Dedifferentiated amniotic fluid mesenchymal stem cell (primary cell): Measurements from ENCODE around the gene NAT8L.

Source experiments
- DNase-seq: peaks from one replicate; pipeline ENCODE4 v3.0.0-alpha.2; 2016; ENCODE audit errors: extremely low spot score

Gene NAT8L

DNA sequence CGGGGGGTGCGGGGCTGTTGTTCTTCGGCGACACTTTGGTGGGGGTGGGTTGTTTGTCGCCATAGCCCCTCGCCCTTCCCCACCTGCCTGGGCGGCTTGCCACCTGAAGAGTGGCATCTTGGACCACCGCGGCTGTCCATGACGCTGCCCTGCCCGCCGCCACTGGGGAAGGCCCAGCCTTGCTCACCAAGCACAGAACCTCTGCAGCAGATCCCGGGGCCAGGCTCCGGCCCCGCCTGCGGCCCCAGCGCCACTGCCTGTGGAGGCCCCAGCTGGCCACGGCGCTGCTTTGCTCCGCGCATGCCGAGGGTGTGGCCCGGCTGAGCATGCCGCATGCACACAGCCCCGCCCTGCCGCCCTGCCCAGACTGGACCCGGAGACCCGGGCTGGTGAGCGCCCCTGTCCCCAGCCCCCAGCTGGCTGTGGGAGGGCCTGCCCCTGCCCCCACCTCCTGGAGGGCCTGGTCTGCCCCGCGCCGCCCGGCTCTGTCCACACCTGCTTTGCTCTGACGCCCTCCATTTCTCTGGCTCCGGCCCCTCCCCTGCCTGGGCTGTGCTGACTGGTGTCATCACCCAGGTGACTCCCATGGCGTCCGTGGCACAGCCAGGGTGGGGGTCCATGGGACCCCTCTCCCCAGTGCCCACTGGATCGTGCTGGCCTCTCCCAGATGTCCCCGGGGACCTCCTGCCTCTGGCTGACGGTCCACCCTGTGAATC lies 5.3 kb downstream of the NAT8L start:
- no peak for DNase-seq

DNA sequence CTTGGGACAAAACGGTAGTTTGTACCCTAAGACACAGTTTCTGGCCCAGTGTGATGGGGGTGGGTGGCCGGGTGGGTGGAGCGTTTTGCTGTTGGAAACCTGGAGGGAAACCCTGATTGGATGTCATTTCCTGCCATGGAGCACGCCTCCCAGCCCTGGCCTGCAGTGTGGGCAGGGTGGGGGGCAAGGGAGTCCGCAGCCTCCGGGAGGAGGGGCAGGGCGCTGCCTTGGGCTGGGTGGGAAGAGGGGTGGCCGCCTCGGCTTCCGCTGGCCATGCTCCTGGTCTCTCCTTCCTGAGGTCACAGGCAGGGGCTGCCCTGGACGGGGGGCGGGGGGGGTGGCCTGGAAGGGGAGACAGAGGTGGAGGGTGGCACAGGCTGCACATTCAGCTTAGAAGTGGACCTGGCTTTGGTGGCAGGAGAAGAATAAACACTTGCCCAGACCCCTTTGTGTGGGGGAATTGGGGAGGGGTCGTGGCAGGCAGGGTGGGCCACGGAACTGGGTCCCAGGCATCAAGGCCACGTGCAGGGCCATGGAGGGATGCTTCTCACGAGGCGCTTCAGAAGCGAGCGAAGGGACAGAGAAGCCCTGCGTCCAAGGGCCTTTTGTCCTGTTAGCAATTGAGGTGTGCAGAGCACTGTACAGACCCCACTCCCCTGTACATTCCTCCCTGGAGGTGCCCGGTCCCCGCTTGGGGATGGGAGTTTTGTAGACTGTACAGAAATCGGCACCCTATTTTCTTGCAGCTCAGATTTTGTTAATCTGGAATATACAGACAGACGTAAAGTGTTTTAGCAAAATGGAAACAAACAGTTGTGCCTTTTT lies 6.2 kb downstream of the NAT8L start:
- no peak for DNase-seq

DNA sequence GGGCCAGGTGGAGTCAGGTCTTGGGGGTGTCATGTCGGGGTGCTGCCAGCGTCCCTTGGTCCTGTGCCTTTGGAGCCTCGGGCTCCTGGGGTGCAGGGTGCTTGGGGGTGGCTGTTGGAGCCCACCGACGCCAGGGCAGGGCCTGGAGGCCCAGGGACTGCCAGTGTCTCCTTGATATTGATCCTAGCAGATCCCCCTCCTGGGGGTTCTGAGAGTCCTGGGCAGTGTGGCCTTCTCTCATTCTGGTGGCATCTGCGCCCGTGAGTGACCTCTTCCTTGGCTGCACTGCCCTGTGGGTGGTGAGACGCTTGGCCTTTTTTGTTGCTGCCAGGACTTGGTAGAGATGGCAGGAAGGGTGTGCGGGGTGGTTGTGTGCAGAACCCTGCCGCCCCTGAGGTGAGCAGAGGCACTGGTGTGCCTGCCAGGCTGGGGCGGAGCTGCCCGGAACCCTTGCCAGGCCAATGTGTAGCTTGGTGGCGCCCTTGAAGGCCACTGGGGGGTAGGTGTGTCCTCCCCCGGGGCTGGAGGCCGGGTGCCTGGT lies 7.0 kb downstream of the NAT8L start:
- no peak for DNase-seq

DNA sequence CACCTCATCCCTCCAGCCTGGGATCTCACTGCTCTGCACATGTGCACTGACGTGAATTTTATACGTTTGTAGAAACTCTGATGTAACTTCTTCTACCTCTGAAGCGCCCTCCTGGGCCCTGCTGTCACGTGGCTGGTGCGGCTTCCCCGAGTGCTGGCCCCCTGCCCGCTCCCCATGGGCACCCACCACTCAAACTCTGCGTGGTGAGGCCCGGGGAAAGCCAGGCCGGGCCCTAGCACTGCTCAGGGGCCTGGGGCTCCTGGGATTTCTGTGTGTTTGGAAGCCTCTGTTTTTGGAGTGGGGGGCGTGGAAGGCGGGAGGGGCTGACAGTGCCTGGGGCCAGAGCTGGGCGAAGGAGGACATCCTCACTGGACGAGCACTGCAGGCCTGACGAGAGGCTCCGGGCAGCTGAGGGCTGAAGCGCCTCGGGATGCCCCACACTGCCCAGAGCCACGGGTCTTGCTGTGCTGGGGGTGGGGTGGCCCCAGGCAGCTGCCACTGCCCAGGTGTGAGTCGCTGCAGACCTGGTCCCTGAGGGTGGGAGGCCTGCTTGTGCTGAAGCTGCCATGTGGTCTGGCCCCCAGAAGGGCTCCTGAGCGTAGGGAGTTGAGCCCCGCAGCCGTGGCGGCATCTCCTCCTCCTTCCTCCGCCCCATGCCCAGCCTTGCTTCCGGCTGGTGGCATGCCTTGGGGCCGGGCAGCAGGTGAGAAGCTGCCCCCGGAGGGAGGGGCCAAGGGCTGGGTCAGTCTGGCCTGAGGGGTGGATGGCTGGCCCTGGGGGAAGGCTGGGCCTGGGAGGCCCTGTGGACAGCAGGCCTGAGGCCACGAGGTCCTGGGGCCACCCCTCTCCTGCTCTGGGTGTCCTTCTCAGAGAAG lies 7.7 kb downstream of the NAT8L start:
- no peak for DNase-seq

DNA sequence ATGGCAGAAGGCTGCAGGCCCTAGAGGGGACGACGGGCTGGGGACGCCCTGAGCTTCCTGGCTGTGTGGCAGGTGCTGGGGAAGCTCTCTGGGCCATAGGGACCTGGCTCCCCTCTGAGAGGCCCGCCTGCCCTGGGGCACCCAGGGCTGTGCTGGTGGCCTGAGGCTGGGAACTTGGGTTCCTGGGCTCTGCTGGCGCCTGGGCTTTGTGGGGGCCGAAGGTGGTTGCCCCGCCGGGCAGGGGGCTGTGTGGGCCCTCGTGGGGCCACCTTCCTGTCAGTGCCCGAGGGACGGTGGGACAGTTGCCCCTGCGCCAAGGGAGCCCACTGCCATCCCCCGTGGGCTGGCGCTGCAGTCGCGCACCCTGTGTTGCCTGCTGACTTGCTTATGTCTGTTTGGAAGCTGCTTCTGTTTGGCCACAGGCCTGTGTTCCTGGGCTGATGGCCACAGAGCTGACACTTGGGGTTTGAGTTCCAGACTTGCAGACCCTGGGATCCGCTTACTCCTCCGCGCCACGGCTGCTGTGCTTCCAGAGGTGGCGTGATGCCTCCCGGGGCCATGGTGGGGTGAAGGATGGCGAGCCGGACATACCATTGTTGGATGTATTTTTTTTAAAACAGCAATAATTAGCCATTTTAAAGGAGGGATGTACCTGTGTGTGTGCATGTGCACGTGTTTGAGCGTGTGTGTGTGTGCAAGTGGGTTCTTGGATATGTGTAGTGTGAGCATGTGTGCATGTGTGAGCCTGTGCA lies 8.5 kb downstream of the NAT8L start:
- no peak for DNase-seq

DNA sequence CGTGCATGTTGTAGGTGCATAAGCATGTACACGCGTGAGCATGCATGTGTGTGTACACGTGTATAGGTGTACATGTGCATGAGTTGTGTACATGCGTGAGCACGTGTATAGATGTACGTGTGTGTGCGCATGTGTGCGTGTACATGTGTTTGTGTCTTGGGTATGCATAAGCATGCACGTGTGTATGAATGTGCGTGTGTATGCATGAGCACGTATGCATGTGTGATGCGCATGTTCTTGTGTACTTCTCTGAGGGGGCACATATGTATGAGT lies 9.0 kb downstream of the NAT8L start:
- DNase-seq = no peak

DNA sequence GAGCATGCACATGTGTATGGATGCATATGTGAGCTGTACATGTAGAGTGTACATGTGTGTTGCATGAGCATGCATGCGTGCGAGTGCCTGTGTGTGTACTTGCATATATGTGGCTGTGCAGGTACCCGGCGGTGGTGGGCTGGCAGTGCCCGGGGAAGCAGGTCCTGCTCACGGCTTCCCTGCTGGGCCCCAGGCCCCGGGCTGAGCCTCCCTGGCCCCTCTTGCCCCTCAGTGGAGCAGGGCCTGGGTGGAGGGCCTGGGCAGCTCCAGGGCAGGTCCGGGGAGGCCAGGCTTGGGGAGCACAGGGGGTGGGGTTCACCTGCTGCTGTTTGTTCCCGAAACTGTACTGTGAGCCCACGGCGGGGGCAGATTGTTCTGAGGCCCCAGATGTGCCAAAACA lies 9.4 kb downstream of the NAT8L start:
- DNase-seq = no peak

DNA sequence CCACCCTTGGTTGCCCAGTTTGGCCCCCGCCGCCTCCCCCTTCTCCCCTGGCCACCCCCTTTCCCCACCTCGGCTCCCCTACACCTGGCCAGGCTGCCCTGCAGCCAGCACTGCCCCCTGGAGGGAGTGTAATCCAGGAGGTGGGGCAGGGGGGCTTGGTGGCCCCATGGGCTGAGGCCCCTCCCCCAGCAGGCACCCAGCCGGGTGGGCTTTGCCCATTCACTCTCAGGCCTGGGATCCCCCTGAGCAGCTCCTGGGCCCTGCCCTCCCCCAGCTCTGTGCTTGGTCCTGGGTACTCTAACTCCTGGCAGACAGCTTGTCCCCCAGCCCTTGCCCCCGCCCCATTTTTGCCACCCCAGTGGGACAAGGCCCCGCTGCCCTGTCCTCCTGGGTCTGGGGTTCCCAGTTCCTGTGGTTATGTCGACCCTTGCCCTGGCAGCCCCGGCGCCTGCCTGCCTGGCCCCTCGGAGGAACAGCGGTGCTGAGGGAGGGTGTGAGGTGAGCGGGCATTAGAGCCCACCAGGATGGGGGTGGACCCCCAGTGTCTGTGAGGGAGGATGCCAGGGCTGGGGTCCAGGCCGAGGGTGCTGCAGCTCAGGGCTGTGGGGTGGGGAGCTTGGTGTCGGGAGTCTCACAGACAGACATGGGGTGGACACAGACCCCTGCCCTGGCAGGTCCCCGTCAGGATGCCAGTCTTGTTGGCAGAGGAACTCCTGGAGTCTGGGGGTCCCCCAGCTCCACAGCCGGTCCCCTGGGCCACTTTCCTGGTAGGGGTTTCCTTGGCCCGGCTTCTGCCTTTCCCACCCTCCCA lies 10.2 kb downstream of the NAT8L start:
- DNase-seq = no peak

DNA sequence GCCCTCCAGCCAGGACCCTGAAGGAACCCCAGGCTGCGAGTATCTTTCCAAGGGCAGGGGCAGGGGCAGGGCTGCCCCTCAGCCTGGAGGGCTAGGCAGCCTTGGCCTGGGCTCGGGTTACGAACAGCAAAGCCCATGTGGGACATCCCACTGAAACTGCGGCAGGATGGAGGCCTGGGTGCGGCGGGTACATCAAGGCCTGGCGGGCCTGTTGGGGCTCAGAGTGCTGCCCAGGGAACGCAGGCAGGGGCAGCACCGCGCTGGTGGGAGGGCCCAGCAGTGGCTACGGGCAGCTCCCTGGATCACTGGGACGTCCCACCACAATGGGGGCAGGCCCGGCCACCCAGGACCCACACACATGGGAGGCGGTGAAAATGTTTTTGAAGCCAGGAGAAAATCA lies 10.9 kb downstream of the NAT8L start:
- no peak for DNase-seq

DNA sequence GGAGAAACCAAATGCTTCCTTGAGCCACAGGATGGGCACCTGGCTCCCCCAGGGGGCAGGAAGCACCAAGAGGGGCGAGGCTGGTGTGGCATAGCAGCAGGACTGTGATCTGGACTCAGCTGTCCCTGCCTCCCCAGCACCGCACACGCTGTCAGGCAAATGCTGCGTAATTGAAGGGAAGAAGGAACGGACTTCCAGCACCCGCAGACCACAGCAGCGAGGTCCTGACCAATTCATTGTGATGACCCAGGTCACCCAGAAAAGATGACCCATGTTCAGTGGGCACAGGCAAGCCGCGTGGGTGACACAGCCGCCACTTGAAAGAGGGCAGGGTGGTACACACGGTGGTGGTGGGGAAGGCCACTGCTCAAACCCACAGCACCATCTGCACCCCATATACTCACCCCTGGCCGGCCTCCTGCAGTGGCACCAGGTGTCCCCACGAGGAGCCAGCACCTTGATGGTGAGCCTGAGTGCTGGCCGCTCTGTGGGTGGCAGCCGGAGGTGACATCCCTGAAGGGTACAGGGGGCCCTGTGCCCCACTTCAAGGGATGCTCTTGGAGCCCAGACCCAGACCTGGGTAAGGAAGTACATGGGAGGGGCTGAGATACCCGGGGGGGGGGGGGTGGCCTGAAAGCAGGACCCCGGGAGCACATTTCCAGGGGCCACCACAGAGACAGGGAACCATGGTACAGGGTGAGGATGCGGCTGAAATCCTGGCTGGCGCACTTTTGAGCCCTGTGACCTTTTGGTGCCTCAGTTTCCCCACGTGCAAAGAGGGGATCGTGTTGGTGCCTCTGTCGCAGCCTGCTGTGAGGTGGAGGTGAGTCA lies 11.5 kb downstream of the NAT8L start:
- no peak for DNase-seq

DNA sequence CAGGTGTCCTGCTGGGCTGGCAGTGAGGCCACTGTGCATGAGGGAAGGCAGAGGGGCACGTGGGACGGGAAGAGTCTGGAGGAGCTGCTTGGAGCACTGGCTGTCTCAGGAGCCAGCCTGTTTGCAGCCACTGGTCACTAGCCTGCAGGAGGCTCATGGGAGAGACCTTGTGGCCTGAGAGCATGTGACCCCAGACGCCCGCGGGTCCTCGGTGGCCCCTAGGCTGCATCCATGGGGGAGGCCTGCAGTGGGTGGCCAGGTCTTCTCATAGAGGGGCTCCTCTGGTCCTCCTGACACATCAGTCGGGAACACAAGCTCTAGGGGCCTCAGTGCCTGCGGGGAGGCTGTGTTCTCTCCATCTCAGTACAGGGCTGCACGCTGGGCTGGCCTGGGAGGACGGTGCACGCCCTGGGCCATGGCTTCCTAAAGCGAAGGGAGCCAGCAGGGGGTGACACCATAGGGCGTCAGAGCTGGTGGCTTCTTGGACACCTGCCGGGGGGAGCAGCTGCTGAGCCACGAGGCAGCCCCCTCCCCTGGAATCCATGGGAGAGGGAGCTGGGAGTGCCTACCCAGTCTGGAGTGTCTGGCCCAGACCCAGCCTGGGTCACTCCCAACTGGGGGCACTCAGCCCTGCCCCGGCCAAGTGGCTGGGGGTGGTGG lies 12.3 kb downstream of the NAT8L start:
- DNase-seq = no peak

DNA sequence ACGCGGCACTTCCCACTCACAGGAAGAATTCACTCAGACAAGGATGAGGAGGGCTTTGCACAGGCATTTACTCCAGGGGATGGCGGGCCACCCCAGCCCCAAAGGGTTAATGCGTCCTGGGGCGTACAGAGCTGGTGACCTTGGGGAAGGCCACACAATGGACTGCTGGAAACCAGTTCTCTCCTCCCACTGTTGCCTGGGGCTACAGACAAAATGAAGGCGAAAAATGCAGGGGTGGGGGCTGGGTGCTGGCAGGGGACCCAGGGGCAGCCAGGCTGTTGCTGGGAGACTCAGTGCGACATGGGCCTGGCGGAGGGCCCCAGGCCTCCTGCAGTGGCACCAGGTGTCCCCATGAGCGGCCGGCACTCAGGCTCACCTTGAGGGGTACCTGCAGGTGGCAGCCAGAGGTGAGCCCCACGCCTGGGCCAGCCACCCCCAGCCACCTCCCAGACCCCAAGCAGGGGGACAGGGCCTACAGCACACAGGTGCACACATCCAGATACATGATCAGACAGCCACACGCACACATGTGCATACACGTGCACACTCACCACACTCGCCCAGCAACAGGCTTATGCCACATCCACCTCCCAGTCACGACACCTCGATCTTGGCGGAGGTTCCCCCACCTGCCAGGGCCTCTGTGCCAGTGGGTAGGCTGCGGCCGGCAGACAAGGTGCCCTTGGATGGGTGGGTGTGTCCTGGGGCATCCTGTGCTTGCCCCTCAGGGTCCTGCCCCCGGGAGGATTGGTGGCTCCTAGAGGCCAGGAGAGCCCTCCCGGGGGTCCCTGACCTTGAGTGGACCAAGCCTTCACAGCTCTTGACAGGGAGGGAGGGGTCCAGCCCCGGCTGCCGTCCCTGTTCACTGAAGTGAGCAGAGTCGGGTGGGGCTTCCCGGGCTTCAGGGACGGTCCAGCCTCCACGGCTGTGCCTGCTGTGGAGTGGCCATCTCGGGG lies 13.1 kb downstream of the NAT8L start:
- DNase-seq = no peak

DNA sequence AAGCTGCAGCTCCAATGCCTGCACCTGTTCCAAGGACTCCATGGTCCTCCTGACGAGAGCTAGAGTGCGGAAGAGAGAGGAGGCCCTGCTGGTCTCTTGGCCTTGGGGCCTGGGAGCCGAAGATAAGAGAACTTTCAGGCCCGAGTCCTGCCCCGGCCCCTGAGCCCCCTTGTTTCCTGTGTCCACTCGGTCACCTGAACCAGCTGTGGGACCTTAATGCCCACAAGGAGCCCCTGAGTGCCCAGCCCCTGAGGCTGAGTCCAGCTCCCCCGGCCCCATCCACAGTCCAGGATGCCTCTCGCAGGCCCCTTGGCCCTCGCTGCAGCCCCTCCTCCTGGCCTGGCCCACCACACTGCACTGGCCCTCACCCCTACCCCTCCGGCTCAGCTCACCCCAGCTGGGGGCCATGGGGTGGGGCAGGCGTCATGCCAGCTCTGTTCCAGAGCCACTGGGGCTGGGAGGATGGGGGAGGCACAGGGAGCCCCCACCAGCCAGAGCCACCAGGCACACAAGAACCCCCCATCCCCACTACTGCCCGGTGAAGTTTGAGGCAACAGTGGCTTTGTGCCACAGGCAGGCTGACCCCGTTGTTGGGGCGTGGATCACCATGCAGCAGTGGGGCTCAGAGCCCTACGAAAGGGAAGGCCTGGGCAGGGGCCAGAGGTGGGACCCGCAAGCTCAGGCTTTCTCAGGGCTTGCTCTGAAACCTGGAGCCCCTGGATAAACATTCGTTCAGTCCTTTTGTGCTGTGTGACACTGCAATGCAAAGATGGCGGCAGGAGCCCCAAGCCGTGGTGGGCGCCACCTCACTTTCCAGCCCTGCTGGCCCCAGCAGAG lies 14.1 kb downstream of the NAT8L start:
- DNase-seq = no peak

DNA sequence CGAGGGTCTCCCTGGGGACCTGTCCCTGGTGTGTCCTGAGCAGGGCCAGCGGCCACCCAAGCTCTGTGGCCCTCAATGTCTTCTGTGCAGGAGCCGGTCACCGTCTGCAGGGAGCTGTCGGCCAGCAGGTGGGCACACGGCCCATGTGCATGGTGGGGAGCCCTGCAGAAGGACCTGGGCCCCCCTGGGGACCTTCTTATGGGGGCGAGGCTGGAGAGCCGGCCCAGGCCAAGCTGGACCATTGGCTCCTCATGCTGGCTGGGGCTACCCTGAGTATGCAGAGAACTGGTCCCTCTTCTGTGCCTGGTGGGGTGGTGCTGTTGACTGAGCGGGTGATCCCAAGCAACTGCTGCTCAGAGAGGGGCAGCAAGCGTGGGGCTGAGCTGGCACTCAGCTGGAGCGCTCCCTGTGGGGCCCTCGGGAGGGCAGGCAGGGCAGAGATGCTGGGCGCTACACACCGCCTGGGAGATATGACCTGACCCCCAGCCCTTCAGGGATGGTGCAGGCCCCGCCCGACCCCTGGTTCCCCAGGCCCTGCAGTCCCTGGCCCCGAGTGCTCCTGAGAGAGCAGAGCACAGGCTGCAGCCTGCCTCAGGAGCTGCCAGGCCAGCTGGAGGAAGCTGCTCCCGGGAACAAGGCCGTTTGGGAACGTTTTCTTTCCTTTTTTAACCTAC lies 14.8 kb downstream of the NAT8L start:
- no peak for DNase-seq

DNA sequence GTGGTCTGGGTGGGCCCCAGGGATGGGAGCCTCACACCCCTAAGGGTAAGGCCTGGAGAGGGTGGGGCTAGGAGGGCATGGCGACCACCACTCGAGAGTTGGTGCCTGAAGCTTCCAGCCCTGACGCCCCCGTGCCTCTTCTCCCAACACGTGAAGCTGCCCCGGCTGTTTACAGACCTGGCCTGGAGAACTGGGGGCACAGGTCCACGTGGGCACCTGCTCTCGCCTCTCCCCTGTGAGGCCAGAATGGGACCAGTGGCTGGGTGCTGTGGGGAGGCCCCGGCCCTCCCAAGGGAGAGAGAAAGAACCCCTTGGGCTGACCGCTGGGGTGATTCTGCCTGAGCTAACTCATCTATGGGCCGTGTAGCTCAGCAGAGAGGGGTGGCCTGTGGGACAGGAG lies 15.5 kb downstream of the NAT8L start:
- DNase-seq = no peak

DNA sequence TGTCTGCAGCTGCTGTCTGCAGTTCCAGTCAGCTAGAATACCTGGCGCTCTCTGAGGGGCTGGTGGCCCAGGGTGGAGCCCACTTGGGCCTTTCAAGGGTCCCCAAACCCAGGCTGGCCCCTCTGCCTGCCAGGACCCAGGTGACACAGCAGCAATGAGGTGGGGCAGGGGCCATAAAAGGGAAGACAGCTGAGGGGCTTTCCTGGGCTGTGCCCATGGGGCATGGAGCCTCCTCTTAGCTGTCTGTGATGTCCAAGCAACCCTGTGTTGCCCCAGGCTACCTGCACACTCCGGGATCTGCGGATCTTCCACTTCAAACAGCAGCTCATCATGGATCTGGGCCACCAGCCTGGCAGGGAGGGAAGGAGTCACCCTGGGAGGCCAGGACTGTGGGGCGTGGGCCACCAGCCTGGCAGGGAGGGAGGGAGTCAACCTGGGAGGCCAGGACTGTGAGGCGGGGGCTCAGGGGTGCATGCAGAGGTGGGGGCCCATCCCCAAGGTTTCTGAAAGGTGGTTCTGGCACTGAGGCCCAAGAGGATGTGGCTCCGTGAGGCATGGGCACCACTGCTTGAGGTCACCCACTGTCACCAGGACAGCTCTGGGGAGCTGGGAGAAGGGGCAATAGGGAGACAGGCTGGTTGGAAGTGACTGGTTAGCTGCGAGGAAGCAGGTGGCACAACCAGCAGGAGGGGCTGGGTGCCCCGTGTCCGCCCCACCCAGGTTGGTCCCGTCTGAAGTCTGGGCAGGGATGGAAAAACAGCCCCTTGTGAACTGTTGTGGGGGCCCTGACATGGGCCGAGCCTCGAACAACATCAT lies 16.3 kb downstream of the NAT8L start:
- DNase-seq = no peak
